HCT116 (cell line): ENCODE results near the gene CXCR1. TPM values are rescaled to one million over a fixed set of nuclear protein-coding genes. Genes with fewer than 3 reads are reported as not detected.

Source experiments
- ATAC-seq: fragments of 200-7000 bp; cut with Tn5 transposase; 2 replicates; pipeline ENCODE4 v1.9.1; 2020; ENCODE audit warnings: mild to moderate bottlenecking, moderate library complexity
- BruUV-seq: library from RNA; stranded (reverse); fragments of 400-500 nt; replicated peaks from 2 replicates; lab custom pipeline; 2021; lab: Mats Ljungman, UMichigan
- CTCF ChIA-PET: fragments of 300-600 bp; sonication (Branson Sonifier 250); formaldehyde crosslinking; loops from one replicate; lab custom pipeline; 2021; ENCODE audit warnings: antibody characterized with exemption; lab: Charles Lee
- POLR2A ChIA-PET: fragments of 300-600, 350-600 bp; sonication (Branson Sonifier 250); formaldehyde crosslinking; loops from one replicate; lab custom pipeline; 2021; ENCODE audit warnings: antibody characterized with exemption; lab: Charles Lee
- RAD21 ChIA-PET, 2 experiments: fragments of 300-600 bp; sonication (Branson Sonifier 250); formaldehyde crosslinking; loops; one replicate each; lab custom pipeline; 2023; ENCODE audit warnings: low total read pairs in 2 of 2; ENCODE audit not compliant: uncharacterized antibody in 2 of 2, unreplicated experiment in 2 of 2, low non-redundant PET in 1 of 2; lab: Charles Lee
- DNase-seq: peaks from one replicate; pipeline ENCODE4 v3.0.0-alpha.2; 2010; ENCODE audit warnings: low read depth, low spot score
- H2AFZ ChIP-seq: fragments of 200-600 bp; shearing (Covaris generic), sonication (generic); 2 replicates; pipeline ENCODE4 v1.6.1; 2017; ENCODE audit warnings: low read depth, mixed run types, mixed read lengths, antibody characterized with exemption, low read length; ENCODE audit not compliant: poor library complexity, severe bottlenecking
- H3K27ac ChIP-seq: 2 replicates; pipeline ENCODE4 v1.5.1; 2012; ENCODE audit warnings: low read depth, low read length
- H3K27me3 ChIP-seq: fragments of 200-600 bp; sonication (generic); 2 replicates; pipeline ENCODE4 v1.6.1; 2016; ENCODE audit warnings: mixed run types, low read length, mixed read lengths; ENCODE audit not compliant: insufficient read depth
- H3K36me3 ChIP-seq, 2 experiments: fragments of 200-500 bp in 1 of 2; fragments of 200-600 bp in 1 of 2; sonication (Bioruptor generic) in 1 of 2; sonication (generic) in 1 of 2; 2 replicates each; pipeline versions ENCODE4 v1.5.1 to v1.6.1; 2014 to 2016; ENCODE audit warnings: low read length in 2 of 2, inconsistent platforms in 1 of 2, mixed read lengths in 1 of 2, mixed run types in 1 of 2; ENCODE audit not compliant: insufficient read depth in 2 of 2, control insufficient read depth in 1 of 2
- H3K4me1 ChIP-seq, 2 experiments: fragments of 200-600 bp in 1 of 2; sonication (generic) in 1 of 2; 2 replicates each; pipeline versions ENCODE4 v1.5.1 to v1.6.1; 2012 to 2017; ENCODE audit warnings: low read length in 2 of 2, inconsistent platforms in 1 of 2, mild to moderate bottlenecking in 1 of 2, mixed read lengths in 1 of 2, mixed run types in 1 of 2, moderate library complexity in 1 of 2; ENCODE audit not compliant: insufficient read depth in 2 of 2, control insufficient read depth in 1 of 2
- H3K4me2 ChIP-seq: fragments of 200-600 bp; sonication (generic); 2 replicates; pipeline ENCODE4 v1.6.1; 2017; ENCODE audit warnings: mixed run types, low read length, mixed read lengths
- H3K4me3 ChIP-seq, 2 experiments: fragments of 200-600 bp in 1 of 2; sonication (generic) in 1 of 2; replicated peaks in 1 of 2; 2 replicates each; pipeline ENCODE4 v1.5.1; 2011 to 2016; ENCODE audit warnings: low read length in 2 of 2, control low read depth in 1 of 2, low read depth in 1 of 2, mild to moderate bottlenecking in 1 of 2, mixed read lengths in 1 of 2, mixed run types in 1 of 2
- H3K79me2 ChIP-seq: fragments of 200-600 bp; sonication (generic); 2 replicates; pipeline ENCODE4 v1.6.1; 2017; ENCODE audit warnings: mild to moderate bottlenecking, mixed run types, low read length, moderate library complexity, mixed read lengths; ENCODE audit not compliant: insufficient read depth
- H3K9ac ChIP-seq: fragments of 200-600 bp; sonication (generic); 2 replicates; pipeline ENCODE4 v1.6.1; 2016; ENCODE audit warnings: low read length, mixed read lengths
- H3K9me2 ChIP-seq: fragments of 200-600 bp; sonication (generic), shearing (Covaris generic); 2 replicates; pipeline ENCODE4 v1.6.1; 2017; ENCODE audit warnings: mixed run types, mild to moderate bottlenecking, moderate library complexity; ENCODE audit not compliant: insufficient read depth
- H3K9me3 ChIP-seq, 2 experiments: fragments of 200-500 bp in 1 of 2; fragments of 200-600 bp in 1 of 2; sonication (Bioruptor generic) in 1 of 2; sonication (generic) in 1 of 2; 2 replicates each; pipeline ENCODE4 v1.6.1; 2014 to 2017; ENCODE audit warnings: low read length in 2 of 2, mixed read lengths in 2 of 2, inconsistent platforms in 1 of 2, low read depth in 1 of 2, mild to moderate bottlenecking in 1 of 2, mixed run types in 1 of 2, moderate library complexity in 1 of 2; ENCODE audit not compliant: control insufficient read depth in 1 of 2, insufficient read depth in 1 of 2
- H4K20me1 ChIP-seq: fragments of 200-600 bp; sonication (generic), shearing (Covaris generic); 2 replicates; pipeline ENCODE4 v1.6.1; 2017; ENCODE audit warnings: mixed run types, mild to moderate bottlenecking, moderate library complexity; ENCODE audit not compliant: insufficient read depth
- CBX3 ChIP-seq: IDR thresholded peaks from 2 replicates; pipeline ENCODE4 v1.6.1; 2012; ENCODE audit warnings: low read depth
- EGR1 ChIP-seq: IDR thresholded peaks from 2 replicates; pipeline ENCODE4 v1.6.1; 2012; ENCODE audit warnings: low read depth
- ELF1 ChIP-seq: IDR thresholded peaks from 2 replicates; pipeline ENCODE4 v1.6.1; 2012; ENCODE audit warnings: low read depth, borderline replicate concordance
- POLR2A ChIP-seq: IDR thresholded peaks from 2 replicates; pipeline ENCODE4 v1.7.0; 2011; ENCODE audit warnings: borderline replicate concordance; ENCODE audit not compliant: insufficient read depth, insufficient read length; ENCODE audit errors: extremely low read depth
- POLR2AphosphoS5 ChIP-seq: IDR thresholded peaks from 2 replicates; pipeline ENCODE4 v1.6.1; 2011; ENCODE audit warnings: mild to moderate bottlenecking, low read depth, low read length, moderate library complexity
- SP1 ChIP-seq: IDR thresholded peaks from 2 replicates; pipeline ENCODE4 v1.6.1; 2012; ENCODE audit warnings: low read depth
- SRF ChIP-seq: IDR thresholded peaks from 2 replicates; pipeline ENCODE4 v1.6.1; 2012; ENCODE audit warnings: low read depth
- YY1 ChIP-seq: IDR thresholded peaks from 2 replicates; pipeline ENCODE4 v1.6.1; 2011; ENCODE audit warnings: low read length, low read depth, moderate library complexity, mild to moderate bottlenecking; ENCODE audit not compliant: insufficient replicate concordance; ENCODE audit errors: extremely low read depth
- intact Hi-C: fragments of 100-400 bp; cut with micrococcal nuclease; formaldehyde crosslinking; loops from 2 replicates; pipeline ENCODE4 v1.10.0; 2022
- total RNA-seq: library from RNA; stranded (reverse); gene quantifications from one replicate; pipeline ENCODE4 v1.2.1, GENCODE V29; 2021; ENCODE audit not compliant: unreplicated experiment
- TF ChIP-seq, protein P1 (sequence below): IDR thresholded peaks from 2 replicates; pipeline ENCODE4 v1.6.1; 2011; ENCODE audit warnings: mild to moderate bottlenecking, low read length, moderate library complexity; ENCODE audit not compliant: insufficient replicate concordance; ENCODE audit errors: extremely low read depth
- TF ChIP-seq, protein P2 (sequence below), 3 experiments: fragments of 200-600 bp in 1 of 3; sonication (generic) in 1 of 3; IDR thresholded peaks in 2 of 3; conservative IDR thresholded peaks in 1 of 3; 2 replicates each; pipeline ENCODE4 v1.5.1; 2012 to 2017; ENCODE audit warnings: low read depth in 2 of 3, low read length in 2 of 3, antibody characterized with exemption in 1 of 3, borderline replicate concordance in 1 of 3, control low read depth in 1 of 3, mild to moderate bottlenecking in 1 of 3, mixed read lengths in 1 of 3, mixed run types in 1 of 3, moderate library complexity in 1 of 3; ENCODE audit not compliant: insufficient read depth in 1 of 3
- TF ChIP-seq, protein P3 (sequence below): IDR thresholded peaks from 2 replicates; pipeline ENCODE4 v1.6.1; 2012; ENCODE audit warnings: low read depth

The CXCR1 gene
- total RNA-seq, 1 experiment from 2014 or later: not detected

DNA sequence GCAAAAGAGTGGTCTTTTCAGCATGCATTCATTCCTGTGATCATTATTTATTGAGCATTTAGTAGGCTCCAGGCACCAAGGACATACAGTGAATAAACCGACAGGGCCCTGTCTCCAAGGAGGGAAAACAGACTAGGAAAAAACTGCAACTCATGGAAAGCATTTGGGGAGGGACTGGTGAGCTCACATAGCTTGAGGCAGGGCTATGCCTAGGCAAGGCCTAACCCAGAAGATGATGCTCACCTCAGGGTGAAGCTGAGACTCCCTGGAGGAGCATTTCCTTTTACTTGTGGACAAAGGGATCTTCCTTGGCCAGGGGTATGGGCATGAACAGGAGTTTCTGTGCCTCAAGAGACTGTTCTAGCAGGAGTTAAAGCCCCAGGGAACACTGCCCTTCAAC lies 3.9 kb downstream of the CXCR1 start:
- Histone ChIP-seq H3K9me3 (no peaks in the 10 kb centered on the region), H3K27ac (no peak overlapping the region), H3K9ac (no peak overlapping the region), H3K4me3 (no peak overlapping the region), H3K4me2 (no peak overlapping the region), H4K20me1 (no peaks in the 10 kb centered on the region), H3K36me3 (no peaks in the 10 kb centered on the region), H3K79me2 (no peaks in the 10 kb centered on the region), H3K27me3 (no peaks in the 10 kb centered on the region; the same call in 1 of the 2 replicates), H2AFZ (no peak overlapping the region), H3K9me2 (no peaks in the 10 kb centered on the region), H3K4me1 (peaks cover 6 to 9% of the 10 kb centered on the region in 2 experiments; a peak in 3 of 4 replicates)
- ChIA-PET POLR2A (no interaction called here), CTCF (no interaction called here), RAD21 (no interaction called here)
- TF ChIP-seq SRF (no peak), POLR2A (no peak), EGR1 (no peak), ELF1 (no peak), POLR2AphosphoS5 (no peak), YY1 (no peak), CBX3 (no peak), SP1 (no peak)
- TF ChIP-seq, protein P1, sequence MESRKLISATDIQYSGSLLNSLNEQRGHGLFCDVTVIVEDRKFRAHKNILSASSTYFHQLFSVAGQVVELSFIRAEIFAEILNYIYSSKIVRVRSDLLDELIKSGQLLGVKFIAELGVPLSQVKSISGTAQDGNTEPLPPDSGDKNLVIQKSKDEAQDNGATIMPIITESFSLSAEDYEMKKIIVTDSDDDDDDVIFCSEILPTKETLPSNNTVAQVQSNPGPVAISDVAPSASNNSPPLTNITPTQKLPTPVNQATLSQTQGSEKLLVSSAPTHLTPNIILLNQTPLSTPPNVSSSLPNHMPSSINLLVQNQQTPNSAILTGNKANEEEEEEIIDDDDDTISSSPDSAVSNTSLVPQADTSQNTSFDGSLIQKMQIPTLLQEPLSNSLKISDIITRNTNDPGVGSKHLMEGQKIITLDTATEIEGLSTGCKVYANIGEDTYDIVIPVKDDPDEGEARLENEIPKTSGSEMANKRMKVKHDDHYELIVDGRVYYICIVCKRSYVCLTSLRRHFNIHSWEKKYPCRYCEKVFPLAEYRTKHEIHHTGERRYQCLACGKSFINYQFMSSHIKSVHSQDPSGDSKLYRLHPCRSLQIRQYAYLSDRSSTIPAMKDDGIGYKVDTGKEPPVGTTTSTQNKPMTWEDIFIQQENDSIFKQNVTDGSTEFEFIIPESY: no peak
- TF ChIP-seq, protein P2, sequence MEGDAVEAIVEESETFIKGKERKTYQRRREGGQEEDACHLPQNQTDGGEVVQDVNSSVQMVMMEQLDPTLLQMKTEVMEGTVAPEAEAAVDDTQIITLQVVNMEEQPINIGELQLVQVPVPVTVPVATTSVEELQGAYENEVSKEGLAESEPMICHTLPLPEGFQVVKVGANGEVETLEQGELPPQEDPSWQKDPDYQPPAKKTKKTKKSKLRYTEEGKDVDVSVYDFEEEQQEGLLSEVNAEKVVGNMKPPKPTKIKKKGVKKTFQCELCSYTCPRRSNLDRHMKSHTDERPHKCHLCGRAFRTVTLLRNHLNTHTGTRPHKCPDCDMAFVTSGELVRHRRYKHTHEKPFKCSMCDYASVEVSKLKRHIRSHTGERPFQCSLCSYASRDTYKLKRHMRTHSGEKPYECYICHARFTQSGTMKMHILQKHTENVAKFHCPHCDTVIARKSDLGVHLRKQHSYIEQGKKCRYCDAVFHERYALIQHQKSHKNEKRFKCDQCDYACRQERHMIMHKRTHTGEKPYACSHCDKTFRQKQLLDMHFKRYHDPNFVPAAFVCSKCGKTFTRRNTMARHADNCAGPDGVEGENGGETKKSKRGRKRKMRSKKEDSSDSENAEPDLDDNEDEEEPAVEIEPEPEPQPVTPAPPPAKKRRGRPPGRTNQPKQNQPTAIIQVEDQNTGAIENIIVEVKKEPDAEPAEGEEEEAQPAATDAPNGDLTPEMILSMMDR (IDR thresholded peaks at IDR 0.05 in 2 of 3, conservative IDR thresholded peaks at IDR 0.05 in 1 of 3; ENCODE audit: borderline replicate concordance in 1 of 3, insufficient read depth in 1 of 3, low read depth in 2 of 3, low read length in 2 of 3): no peak
- TF ChIP-seq, protein P3, sequence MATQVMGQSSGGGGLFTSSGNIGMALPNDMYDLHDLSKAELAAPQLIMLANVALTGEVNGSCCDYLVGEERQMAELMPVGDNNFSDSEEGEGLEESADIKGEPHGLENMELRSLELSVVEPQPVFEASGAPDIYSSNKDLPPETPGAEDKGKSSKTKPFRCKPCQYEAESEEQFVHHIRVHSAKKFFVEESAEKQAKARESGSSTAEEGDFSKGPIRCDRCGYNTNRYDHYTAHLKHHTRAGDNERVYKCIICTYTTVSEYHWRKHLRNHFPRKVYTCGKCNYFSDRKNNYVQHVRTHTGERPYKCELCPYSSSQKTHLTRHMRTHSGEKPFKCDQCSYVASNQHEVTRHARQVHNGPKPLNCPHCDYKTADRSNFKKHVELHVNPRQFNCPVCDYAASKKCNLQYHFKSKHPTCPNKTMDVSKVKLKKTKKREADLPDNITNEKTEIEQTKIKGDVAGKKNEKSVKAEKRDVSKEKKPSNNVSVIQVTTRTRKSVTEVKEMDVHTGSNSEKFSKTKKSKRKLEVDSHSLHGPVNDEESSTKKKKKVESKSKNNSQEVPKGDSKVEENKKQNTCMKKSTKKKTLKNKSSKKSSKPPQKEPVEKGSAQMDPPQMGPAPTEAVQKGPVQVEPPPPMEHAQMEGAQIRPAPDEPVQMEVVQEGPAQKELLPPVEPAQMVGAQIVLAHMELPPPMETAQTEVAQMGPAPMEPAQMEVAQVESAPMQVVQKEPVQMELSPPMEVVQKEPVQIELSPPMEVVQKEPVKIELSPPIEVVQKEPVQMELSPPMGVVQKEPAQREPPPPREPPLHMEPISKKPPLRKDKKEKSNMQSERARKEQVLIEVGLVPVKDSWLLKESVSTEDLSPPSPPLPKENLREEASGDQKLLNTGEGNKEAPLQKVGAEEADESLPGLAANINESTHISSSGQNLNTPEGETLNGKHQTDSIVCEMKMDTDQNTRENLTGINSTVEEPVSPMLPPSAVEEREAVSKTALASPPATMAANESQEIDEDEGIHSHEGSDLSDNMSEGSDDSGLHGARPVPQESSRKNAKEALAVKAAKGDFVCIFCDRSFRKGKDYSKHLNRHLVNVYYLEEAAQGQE: no peak
- no peak for ATAC-seq
- intact Hi-C loops: no loop called here
- DNase-seq: no peak
- no TSS peak for BruUV-seq
